Hepatocyte (in vitro differentiated cells): ENCODE measurements around the gene MFGE8. TPM values are rescaled to one million over a fixed set of nuclear protein-coding genes. Genes with fewer than 3 reads are reported as not detected.

Source experiments
- DNase-seq: peaks from one replicate; pipeline ENCODE4 v3.0.0-alpha.2; 2016; ENCODE audit warnings: low spot score
- H2AFZ ChIP-seq: fragments of 200-600 bp; sonication (generic); 2 replicates; pipeline ENCODE4 v1.6.0; 2016; ENCODE audit warnings: antibody characterized with exemption, mild to moderate bottlenecking
- H3K27ac ChIP-seq: fragments of 200-600 bp; sonication (generic); 2 replicates; pipeline ENCODE4 v1.5.1; 2016; ENCODE audit warnings: mild to moderate bottlenecking
- H3K27me3 ChIP-seq: fragments of 200-600 bp; sonication (generic); 2 replicates; pipeline ENCODE4 v1.6.1; 2016
- H3K36me3 ChIP-seq: fragments of 200-600 bp; sonication (generic); replicated peaks from 2 replicates; pipeline ENCODE4 v1.5.1; 2016; ENCODE audit warnings: low read depth; ENCODE audit not compliant: insufficient read depth
- H3K4me1 ChIP-seq: fragments of 200-600 bp; sonication (generic); 2 replicates; pipeline ENCODE4 v1.5.1; 2016; ENCODE audit warnings: mild to moderate bottlenecking, moderate library complexity; ENCODE audit not compliant: insufficient read depth
- H3K4me2 ChIP-seq: fragments of 200-600 bp; sonication (generic); 2 replicates; pipeline ENCODE4 v1.6.0; 2016
- H3K4me3 ChIP-seq: fragments of 200-600 bp; sonication (generic); 2 replicates; pipeline ENCODE4 v1.5.1; 2016; ENCODE audit warnings: mild to moderate bottlenecking
- H3K79me2 ChIP-seq: fragments of 200-600 bp; sonication (generic); 2 replicates; pipeline ENCODE4 v1.6.0; 2017; ENCODE audit warnings: mild to moderate bottlenecking
- H3K9me2 ChIP-seq: fragments of 200-600 bp; sonication (generic); replicated peaks from 2 replicates; pipeline ENCODE4 v1.6.0; 2017; ENCODE audit warnings: mild to moderate bottlenecking; ENCODE audit not compliant: insufficient read depth
- H3K9me3 ChIP-seq: fragments of 200-600 bp; sonication (generic); 2 replicates; pipeline ENCODE4 v1.5.1; 2016; ENCODE audit warnings: low read depth, mild to moderate bottlenecking
- H4K20me1 ChIP-seq: fragments of 200-600 bp; sonication (generic); 2 replicates; pipeline ENCODE4 v1.6.0; 2016; ENCODE audit warnings: mild to moderate bottlenecking; ENCODE audit not compliant: insufficient read depth, poor library complexity, severe bottlenecking
- EZH2 ChIP-seq: fragments of 200-600 bp; sonication (generic); IDR thresholded peaks from 2 replicates; pipeline ENCODE4 v1.6.1; 2016; ENCODE audit warnings: antibody characterized with exemption, mild to moderate bottlenecking, borderline replicate concordance
- EZH2phosphoT487 ChIP-seq: fragments of 200-600 bp; sonication (generic); IDR thresholded peaks from one replicate; pipeline ENCODE4 v1.6.1; 2018; ENCODE audit warnings: antibody characterized with exemption, mild to moderate bottlenecking, low read depth, moderate library complexity; ENCODE audit not compliant: unreplicated experiment, severe bottlenecking
- WGBS: methylation state at CpG from one replicate; pipeline ENCODE4 v1.1.6; 2016; ENCODE audit warnings: low lambda C conversion rate; ENCODE audit errors: missing lambda C conversion rate; 5-methylcytosine and 5-hydroxymethylcytosine counted together
- polyA plus RNA-seq: library from polyadenylated mRNA; unstranded; fragments of >200 nt; fragmentation: Nextera tagmentation; extraction: Ambion mirVana; gene quantifications from 2 replicates; pipeline ENCODE4 v1.2.1, GENCODE V29; 2016
- total RNA-seq: library from RNA; depleted of rRNA; stranded (reverse); fragments of >200 nt; gene quantifications from 2 replicates; pipeline ENCODE4 v1.2.3, GENCODE V29; 2014
- TF ChIP-seq, protein P1 (sequence below): fragments of 200-600 bp; sonication (generic); IDR thresholded peaks from 2 replicates; pipeline ENCODE4 v1.5.1; 2016; ENCODE audit warnings: antibody characterized with exemption, mild to moderate bottlenecking; ENCODE audit not compliant: poor library complexity

MFGE8 gene
- total and polyA plus RNA-seq, 2 experiments from 2014 or later = 471 to 569 TPM

- Histone ChIP-seq H4K20me1 (peaks cover 1% of the 10 kb centered on the region), H2AFZ (no peak overlapping the region), H3K9me3 (no peaks in the 10 kb centered on the region), H3K27ac (peak overlapping the region; percentile 31), H3K79me2 (peaks cover 19% of the 10 kb centered on the region), H3K4me3 (no peak overlapping the region), H3K27me3 (no peaks in the 10 kb centered on the region), H3K4me2 (peak overlapping the region; percentile 35), H3K9me2 (no peaks in the 10 kb centered on the region), H3K36me3 (no peaks in the 10 kb centered on the region), H3K4me1 (no peaks in the 10 kb centered on the region)
- TF ChIP-seq EZH2 (no peak), EZH2phosphoT487 (no peak)
- TF ChIP-seq, protein P1, sequence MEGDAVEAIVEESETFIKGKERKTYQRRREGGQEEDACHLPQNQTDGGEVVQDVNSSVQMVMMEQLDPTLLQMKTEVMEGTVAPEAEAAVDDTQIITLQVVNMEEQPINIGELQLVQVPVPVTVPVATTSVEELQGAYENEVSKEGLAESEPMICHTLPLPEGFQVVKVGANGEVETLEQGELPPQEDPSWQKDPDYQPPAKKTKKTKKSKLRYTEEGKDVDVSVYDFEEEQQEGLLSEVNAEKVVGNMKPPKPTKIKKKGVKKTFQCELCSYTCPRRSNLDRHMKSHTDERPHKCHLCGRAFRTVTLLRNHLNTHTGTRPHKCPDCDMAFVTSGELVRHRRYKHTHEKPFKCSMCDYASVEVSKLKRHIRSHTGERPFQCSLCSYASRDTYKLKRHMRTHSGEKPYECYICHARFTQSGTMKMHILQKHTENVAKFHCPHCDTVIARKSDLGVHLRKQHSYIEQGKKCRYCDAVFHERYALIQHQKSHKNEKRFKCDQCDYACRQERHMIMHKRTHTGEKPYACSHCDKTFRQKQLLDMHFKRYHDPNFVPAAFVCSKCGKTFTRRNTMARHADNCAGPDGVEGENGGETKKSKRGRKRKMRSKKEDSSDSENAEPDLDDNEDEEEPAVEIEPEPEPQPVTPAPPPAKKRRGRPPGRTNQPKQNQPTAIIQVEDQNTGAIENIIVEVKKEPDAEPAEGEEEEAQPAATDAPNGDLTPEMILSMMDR = peak; percentile 97
- DNase-seq = peak; percentile 90
- WGBS = 25% methylated on average over 10 of the region's 10 CpGs
Measured at GRCh38 chr15:88904624-88905327, 8.4 kb downstream of the MFGE8 start.

GRCh38 chr15:88904257-88904623, 8.9 kb downstream of the MFGE8 start:
- H4K20me1 ChIP-seq = no peaks in the 10 kb centered on the region
- no peak overlapping the region for H2AFZ ChIP-seq
- no peak for DNase-seq
- no peaks in the 10 kb centered on the region for H3K9me2 ChIP-seq
- no peaks in the 10 kb centered on the region for H3K4me1 ChIP-seq
- 88% methylated on average over 2 of the region's 2 CpGs for WGBS
- no peak overlapping the region for H3K4me3 ChIP-seq
- TF ChIP-seq, protein P1 = no peak
- no peak for TF ChIP-seq EZH2
- no peaks in the 10 kb centered on the region for H3K36me3 ChIP-seq
- H3K79me2 ChIP-seq = peaks cover 14% of the 10 kb centered on the region
- H3K27me3 ChIP-seq = no peaks in the 10 kb centered on the region
- H3K4me2 ChIP-seq = no peak overlapping the region
- H3K27ac ChIP-seq = no peak overlapping the region
- H3K9me3 ChIP-seq = no peaks in the 10 kb centered on the region

DNA sequence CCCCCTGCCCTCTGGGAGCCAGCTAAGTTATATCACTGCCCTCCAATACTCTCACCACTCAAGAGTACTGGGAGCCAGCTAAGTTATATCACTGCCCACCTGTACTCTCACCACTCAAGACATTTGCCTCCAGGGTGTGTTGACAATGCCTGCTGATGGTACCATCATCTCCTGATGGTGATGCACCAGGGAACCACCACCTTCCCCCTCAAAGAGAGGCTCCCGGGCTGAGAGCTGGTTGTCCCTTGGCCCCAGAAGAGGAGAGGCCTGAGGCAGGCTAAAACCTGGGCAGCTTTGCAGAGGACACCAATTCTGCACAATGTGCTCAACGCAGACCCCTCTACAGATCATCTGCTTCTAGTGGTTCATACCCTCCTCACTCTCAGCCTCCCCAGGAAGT, 10.3 kb downstream of the MFGE8 start:
- H4K20me1 ChIP-seq = no peaks in the 10 kb centered on the region
- H3K27me3 ChIP-seq = no peaks in the 10 kb centered on the region
- TF ChIP-seq EZH2 (no peak), EZH2phosphoT487 (no peak)
- TF ChIP-seq, protein P1 = no peak
- H3K36me3 ChIP-seq = no peaks in the 10 kb centered on the region
- H3K9me2 ChIP-seq = no peaks in the 10 kb centered on the region
- H3K9me3 ChIP-seq = no peaks in the 10 kb centered on the region
- no peak overlapping the region for H3K27ac ChIP-seq
- no peak for DNase-seq
- no peak overlapping the region for H3K4me2 ChIP-seq
- 64% methylated on average over 2 of the region's 2 CpGs for WGBS
- peaks cover 8% of the 10 kb centered on the region for H3K79me2 ChIP-seq
- H3K4me1 ChIP-seq = peaks cover 2% of the 10 kb centered on the region
- no peak overlapping the region for H3K4me3 ChIP-seq
- H2AFZ ChIP-seq = no peak overlapping the region
